Occipital lobe (tissue), 2 donors: ENCODE measurements around the gene OR11H7. TPM values are rescaled to one million over a fixed set of nuclear protein-coding genes. Genes with fewer than 3 reads are reported as not detected.
"Not testable (repeated sequence)": the region's sequence is repeated elsewhere in the genome, so short reads cannot be mapped to it uniquely, and the experiment has no call there.

Source experiments
- DNase-seq: peaks from one replicate; lab custom pipeline; 2025; lab: John Stamatoyannopoulos, UW
- total RNA-seq: library from RNA; depleted of rRNA; stranded (reverse); fragments of >200 nt; gene quantifications from one replicate; pipeline ENCODE4 v1.2.3, GENCODE V29; 2014

Gene OR11H7
- total RNA-seq, result not detected

- DNase-seq, result no peak
Measured at GRCh38 chr14:20228681-20229080, at the start of gene OR11H7. TSS of gene OR11H7 (plus strand) at chr14:20228981.

- no peak for DNase-seq
Measured at GRCh38 chr14:20179218-20179617, 49.6 kb upstream of the OR11H7 start.

DNA sequence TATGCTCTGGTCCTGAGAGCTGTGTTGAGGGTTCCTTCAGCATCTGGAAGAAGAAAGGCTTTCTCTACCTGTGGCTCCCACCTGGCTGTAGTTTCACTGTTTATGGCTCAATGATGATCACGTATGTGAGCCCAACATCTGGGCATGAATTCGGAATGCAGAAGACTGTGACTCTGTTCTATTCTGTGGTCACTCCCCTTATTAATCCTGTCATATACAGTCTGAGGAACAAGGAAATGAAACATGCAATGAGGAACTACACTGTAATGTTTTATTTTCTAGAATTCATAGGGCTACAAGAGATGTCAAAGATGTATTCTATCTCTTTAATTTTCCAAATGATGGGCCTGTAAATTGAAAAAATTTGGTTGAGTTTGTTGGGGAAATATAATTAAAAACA lies 48.9 kb upstream of the OR11H7 start:
- DNase-seq, result no peak

- no peak for DNase-seq
Measured at GRCh38 chr14:20180486-20180885, 48.3 kb upstream of the OR11H7 start.

DNA sequence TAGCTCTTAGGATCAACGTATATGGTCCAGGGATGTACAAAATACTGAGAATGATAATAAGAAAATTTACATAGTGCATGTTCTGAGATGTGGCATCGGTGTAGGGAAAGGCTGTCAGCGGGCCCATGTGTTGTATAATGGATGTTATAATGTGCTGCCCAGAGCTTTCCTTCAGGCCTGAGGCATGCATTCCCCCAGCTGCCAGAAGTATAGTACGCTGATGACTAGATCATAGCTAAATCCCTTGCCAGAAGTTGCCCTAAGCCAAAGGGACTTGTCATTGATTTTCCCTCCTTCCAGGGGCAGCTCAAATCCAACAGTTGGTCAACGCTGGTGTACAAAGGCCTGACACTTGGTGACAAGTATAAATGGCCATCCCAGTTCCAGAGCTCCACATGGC lies 44.6 kb upstream of the OR11H7 start:
- no peak for DNase-seq

DNA sequence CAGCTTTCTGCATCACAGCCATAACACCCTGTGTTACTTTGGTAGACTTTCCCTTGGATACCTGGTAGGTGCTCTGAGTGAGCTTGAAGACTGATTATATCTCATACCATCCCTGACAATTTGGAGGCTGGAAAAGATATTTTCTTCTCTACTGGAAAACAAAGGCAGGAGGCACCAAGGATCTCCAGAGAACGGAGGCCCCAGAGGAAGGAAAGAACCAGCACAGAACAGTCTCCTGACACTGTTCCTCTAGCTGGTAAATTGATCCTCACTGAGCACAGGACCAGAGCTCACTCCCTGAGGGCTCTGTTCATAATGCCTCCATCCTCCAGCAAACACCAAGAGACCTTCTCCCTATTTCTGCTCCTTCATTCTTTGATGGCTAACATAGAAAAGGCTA lies 38.2 kb upstream of the OR11H7 start, which contains the start of gene OR11G2:
Gene OR11G2, plus strand, starts transcription at position 301 of the 400 bp plus-strand sequence. CDS start 6,542 bp downstream, outside the sequence.
- DNase-seq, result no peak

DNA sequence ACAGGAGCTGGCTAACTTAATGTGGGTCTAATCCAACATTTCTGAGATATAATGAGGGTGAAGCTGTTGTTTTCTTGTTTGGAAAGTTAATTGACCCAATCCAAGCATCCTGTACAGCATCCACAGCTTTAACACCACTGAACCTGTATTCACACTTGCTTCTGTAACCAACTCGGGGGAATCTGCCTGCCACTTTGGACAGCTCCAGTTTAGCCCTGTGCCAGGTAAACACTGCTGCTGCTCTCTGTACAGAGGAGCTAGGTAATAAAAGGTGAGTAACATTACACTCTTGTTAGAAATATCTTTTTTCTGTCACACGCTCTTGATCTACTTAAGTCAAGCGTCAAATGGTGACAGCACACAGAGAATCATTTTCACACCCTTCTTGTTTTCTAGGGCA lies 37.4 kb upstream of the OR11H7 start:
- DNase-seq, result no peak

- no peak for DNase-seq
Measured at GRCh38 chr14:20194101-20194500, 34.7 kb upstream of the OR11H7 start.

- not testable (repeated sequence) for DNase-seq
Measured at GRCh38 chr14:20195170-20195569, 33.6 kb upstream of the OR11H7 start.

DNA sequence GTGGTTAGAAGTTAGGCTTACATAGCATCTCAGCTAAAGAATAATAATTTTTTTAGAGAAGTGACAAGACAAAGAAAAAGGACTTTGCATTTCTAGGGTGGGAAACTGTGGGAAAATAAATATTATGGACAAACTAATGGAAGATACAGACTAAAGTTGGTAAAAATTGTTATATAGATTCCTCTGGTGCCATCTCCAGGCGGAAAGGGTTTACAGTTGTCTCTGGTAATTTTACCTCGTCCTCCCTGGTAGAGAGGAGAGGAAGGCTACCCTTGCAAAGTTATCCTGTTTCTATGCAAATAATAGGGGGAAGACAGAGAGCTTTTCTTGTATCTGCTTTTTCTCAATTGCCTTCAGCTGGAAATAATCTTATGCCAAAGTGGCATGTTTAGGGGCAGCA lies 32.9 kb upstream of the OR11H7 start:
- no peak for DNase-seq

DNA sequence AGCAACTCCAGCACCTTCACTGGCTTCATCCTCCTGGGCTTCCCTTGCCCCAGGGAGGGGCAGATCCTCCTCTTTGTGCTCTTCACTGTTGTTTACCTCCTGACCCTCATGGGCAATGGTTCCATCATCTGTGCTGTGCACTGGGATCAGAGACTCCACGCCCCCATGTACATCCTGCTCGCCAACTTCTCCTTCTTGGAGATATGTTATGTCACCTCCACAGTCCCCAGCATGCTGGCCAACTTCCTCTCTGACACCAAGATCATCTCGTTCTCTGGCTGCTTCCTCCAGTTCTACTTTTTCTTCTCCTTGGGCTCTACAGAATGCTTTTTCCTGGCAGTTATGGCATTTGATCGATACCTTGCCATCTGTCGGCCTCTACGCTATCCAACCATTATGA lies 31.3 kb upstream of the OR11H7 start:
- no peak for DNase-seq

- DNase-seq, result no peak
Measured at GRCh38 chr14:20198991-20199390, 29.8 kb upstream of the OR11H7 start.

GRCh38 chr14:20204721-20205120 lies 24.1 kb upstream of the OR11H7 start:
- DNase-seq, result no peak

GRCh38 chr14:20209595-20209994 lies 19.2 kb upstream of the OR11H7 start:
- DNase-seq, result no peak

DNA sequence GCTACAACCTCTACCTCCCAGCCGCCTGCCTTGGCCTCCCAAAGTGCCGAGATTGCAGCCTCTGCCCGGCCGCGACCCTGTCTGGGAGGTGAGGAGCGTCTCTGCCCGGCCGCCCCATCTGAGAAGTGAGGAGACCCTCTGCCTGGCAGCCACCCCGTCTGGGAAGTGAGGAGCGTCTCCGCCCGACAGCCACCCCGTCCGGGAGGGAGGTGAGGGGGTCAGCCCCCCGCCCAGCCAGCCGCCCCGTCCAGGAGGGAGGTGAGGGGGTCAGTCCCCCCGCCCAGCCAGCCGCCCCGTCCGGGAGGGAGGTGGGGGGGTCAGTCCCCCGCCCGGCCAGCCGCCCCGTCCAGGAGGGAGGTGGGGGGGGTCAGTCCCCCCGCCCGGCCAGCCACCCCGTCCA lies 16.4 kb upstream of the OR11H7 start:
- not testable (repeated sequence) for DNase-seq

DNA sequence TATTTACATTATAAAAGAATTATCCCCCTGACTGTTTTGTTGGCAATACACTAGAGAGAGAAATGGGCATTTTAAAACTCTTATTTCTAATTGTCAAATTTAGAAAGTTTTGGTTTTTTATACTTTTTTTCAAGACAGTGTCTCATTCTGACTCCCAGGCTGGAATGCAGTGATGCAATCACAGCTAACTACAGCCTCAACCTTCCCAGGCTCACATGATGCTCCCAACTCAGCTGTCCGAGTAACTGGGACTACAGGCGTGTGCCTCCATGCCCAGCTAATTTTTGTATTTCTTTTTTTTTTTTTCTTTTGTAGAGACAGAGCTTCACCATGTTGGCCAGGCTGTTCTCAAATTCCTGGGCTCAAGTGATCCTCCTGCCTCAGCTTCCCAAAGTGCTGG lies 13.6 kb upstream of the OR11H7 start:
- DNase-seq, result no peak

GRCh38 chr14:20219033-20219432 lies 9.7 kb upstream of the OR11H7 start:
- no peak for DNase-seq

GRCh38 chr14:20223410-20223809 lies 5.4 kb upstream of the OR11H7 start, which contains the start of gene OR11H6:
TSS of gene OR11H6 (plus strand) at chr14:20223710. CDS start at chr14:20223710, 0 bp downstream.
- no peak for DNase-seq

DNA sequence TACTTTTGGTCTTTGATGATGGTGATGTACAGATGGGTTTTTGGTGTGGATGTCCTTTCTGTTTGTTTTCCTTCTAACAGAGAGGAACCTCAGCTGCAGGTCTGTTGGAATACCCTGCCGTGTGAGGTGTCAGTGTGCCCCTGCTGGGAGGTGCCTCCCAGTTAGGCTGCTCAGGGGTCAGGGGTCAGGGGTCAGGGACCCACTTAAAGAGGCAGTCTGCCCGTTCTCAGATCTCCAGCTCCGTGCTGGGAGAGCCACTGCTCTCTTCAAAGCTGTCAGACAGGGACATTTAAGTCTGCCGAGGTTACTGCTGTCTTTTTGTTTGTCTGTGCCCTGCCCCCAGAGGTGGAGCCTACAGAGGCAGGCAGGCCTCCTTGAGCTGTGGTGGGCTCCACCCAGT lies 6.6 kb downstream of the OR11H7 start:
- not testable (repeated sequence) for DNase-seq

DNA sequence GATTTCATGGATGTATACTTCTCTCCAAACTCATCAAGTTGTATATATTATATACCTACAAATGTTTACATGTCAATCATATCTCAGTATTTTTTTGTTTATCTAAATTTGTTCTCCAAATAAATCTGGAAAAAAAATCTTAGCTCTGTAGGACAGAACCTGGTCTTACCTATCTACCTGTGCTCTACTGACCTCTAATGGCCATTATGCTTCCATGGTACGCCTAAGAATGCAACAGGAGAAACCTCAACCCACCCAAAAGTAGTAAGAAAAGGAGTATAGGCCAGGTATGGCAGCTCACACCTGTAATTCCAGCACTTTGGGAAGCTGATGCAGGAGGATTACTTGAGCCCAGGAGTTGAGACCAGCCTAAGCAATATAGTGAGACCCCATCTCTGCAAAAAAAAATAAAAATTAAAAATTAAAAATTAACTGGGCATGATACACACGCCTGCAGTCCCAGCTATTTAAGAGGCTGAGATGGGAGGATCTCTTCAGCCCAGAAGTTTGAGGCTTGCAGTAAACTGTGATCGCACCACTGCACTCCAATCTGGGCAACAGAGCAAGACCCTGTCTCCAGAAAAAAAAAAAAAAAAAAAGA lies 19.0 kb downstream of the OR11H7 start:
- no peak for DNase-seq

- DNase-seq, result no peak
Measured at GRCh38 chr14:20262642-20263128, 33.9 kb downstream of the OR11H7 start.

GRCh38 chr14:20264361-20264760 lies 35.6 kb downstream of the OR11H7 start:
- DNase-seq, result not testable (repeated sequence)

DNA sequence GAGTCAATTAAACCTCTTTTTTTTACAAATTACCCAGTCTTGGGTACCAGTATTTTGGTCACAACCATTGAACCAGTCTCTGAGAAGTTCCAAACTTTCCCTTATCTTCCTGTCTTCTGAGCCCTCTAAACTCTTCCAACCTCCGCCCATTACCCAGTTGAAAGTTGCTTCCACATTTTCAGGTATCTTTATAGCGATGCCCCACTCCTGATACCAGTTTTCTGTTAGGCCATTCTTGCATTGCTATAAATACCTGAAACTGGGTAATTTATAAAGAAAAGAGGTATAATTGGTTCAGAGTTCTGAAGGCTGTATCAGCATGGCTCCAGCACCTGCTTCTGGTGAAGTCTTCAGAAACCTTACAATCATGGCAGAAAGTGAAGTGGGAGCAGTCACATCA lies 45.3 kb downstream of the OR11H7 start:
- no peak for DNase-seq

- DNase-seq, result no peak
Measured at GRCh38 chr14:20277409-20277808, 48.6 kb downstream of the OR11H7 start.
